Muscle layer of duodenum (tissue), 2 donors: ENCODE measurements around the gene GFPT1.

Experiments
- H3K27ac ChIP-seq: one replicate; pipeline ENCODE4 v1.7.0; 2013; ENCODE audit warnings: mild to moderate bottlenecking, low read length
- H3K27me3 ChIP-seq: one replicate; pipeline ENCODE4 v1.7.0; 2013; ENCODE audit warnings: low read depth, mild to moderate bottlenecking, control low read depth, low read length
- H3K36me3 ChIP-seq, 2 donors: one replicate each; pipeline ENCODE4 v1.7.0; 2013; ENCODE audit warnings: low read length in 2 of 2, control low read depth in 1 of 2, mild to moderate bottlenecking in 1 of 2; ENCODE audit not compliant: insufficient read depth in 2 of 2, control insufficient read depth in 1 of 2
- H3K4me1 ChIP-seq, 2 donors: one replicate each; pipeline ENCODE4 v1.7.0; 2013; ENCODE audit warnings: low read length in 2 of 2, mild to moderate bottlenecking in 2 of 2, control low read depth in 1 of 2, moderate library complexity in 1 of 2; ENCODE audit not compliant: insufficient read depth in 2 of 2, control insufficient read depth in 1 of 2
- H3K4me3 ChIP-seq, 2 donors: one replicate each; pipeline ENCODE4 v1.7.0; 2013; ENCODE audit warnings: low read length in 2 of 2, low read depth in 1 of 2, mild to moderate bottlenecking in 1 of 2
- H3K9me3 ChIP-seq, 2 donors: one replicate each; pipeline ENCODE4 v1.7.0; 2013; ENCODE audit warnings: low read length in 2 of 2, control low read depth in 1 of 2, mild to moderate bottlenecking in 1 of 2; ENCODE audit not compliant: control insufficient read depth in 1 of 2
- donor health status: healthy.

Gene GFPT1

GRCh38 chr2:69383176-69383812 is 3.7 kb downstream of the GFPT1 start:
- H3K36me3 ChIP-seq: no peaks in the 10 kb centered on the region
- peak overlapping the region; percentile 36 for H3K27ac ChIP-seq
- H3K27me3 ChIP-seq: no peaks in the 10 kb centered on the region
- peaks cover 6 to 21% of the 10 kb centered on the region in 2 donors for H3K4me1 ChIP-seq
- no peak overlapping the region for H3K4me3 ChIP-seq
- no peaks in the 10 kb centered on the region for H3K9me3 ChIP-seq

- Histone ChIP-seq H3K9me3 (no peaks in the 10 kb centered on the region), H3K4me1 (peaks cover 0 to 18% of the 10 kb centered on the region in 2 donors), H3K36me3 (no peaks in the 10 kb centered on the region), H3K27me3 (no peaks in the 10 kb centered on the region), H3K4me3 (no peak overlapping the region), H3K27ac (peak overlapping the region; percentile 36)
Observed at GRCh38 chr2:69382547-69382946, 4.5 kb downstream of the GFPT1 start.

- peaks cover 0 to 17% of the 10 kb centered on the region in 2 donors for H3K4me1 ChIP-seq
- no peak overlapping the region for H3K4me3 ChIP-seq
- H3K27me3 ChIP-seq: no peaks in the 10 kb centered on the region
- H3K27ac ChIP-seq: no peak overlapping the region
- no peaks in the 10 kb centered on the region for H3K9me3 ChIP-seq
- H3K36me3 ChIP-seq: no peaks in the 10 kb centered on the region
Observed at GRCh38 chr2:69381337-69381737, 5.7 kb downstream of the GFPT1 start.

GRCh38 chr2:69380072-69380917 is 6.7 kb downstream of the GFPT1 start:
- H3K4me3 ChIP-seq: no peak overlapping the region
- H3K9me3 ChIP-seq: no peaks in the 10 kb centered on the region
- no peaks in the 10 kb centered on the region for H3K36me3 ChIP-seq
- no peak overlapping the region for H3K27ac ChIP-seq
- no peaks in the 10 kb centered on the region for H3K27me3 ChIP-seq
- peaks cover 5 to 7% of the 10 kb centered on the region in 2 donors for H3K4me1 ChIP-seq

- peaks cover 0 to 7% of the 10 kb centered on the region in 2 donors for H3K4me1 ChIP-seq
- no peaks in the 10 kb centered on the region for H3K27me3 ChIP-seq
- H3K27ac ChIP-seq: no peak overlapping the region
- no peaks in the 10 kb centered on the region for H3K9me3 ChIP-seq
- H3K4me3 ChIP-seq: no peak overlapping the region
- peaks cover 0 to 6% of the 10 kb centered on the region in 2 donors for H3K36me3 ChIP-seq
Observed at GRCh38 chr2:69376403-69376802, 10.6 kb downstream of the GFPT1 start.

- H3K27me3 ChIP-seq: no peaks in the 10 kb centered on the region
- H3K27ac ChIP-seq: no peak overlapping the region
Observed at GRCh38 chr2:69375494-69376353, 11.3 kb downstream of the GFPT1 start.

GRCh38 chr2:69372767-69373166 is 14.3 kb downstream of the GFPT1 start:
- H3K4me1 ChIP-seq: peaks cover 0 to 7% of the 10 kb centered on the region in 2 donors
- no peak overlapping the region for H3K4me3 ChIP-seq
- H3K9me3 ChIP-seq: no peaks in the 10 kb centered on the region
- peaks cover 20 to 36% of the 10 kb centered on the region in 2 donors for H3K36me3 ChIP-seq
- no peaks in the 10 kb centered on the region for H3K27me3 ChIP-seq
- H3K27ac ChIP-seq: no peak overlapping the region

More at GRCh38 chr2:69375494-69376353, 11.3 kb downstream of the GFPT1 start:
- Histone ChIP-seq H3K36me3 (peaks cover 0 to 7% of the 10 kb centered on the region in 2 donors), H3K4me1 (peaks cover 0 to 7% of the 10 kb centered on the region in 2 donors), H3K9me3 (no peaks in the 10 kb centered on the region), H3K4me3 (no peak overlapping the region)

GRCh38 chr2:69369802-69370201 is 17.2 kb downstream of the GFPT1 start:
- H3K27ac ChIP-seq: no peak overlapping the region
- H3K4me3 ChIP-seq: no peak overlapping the region
- H3K4me1 ChIP-seq: no peaks in the 10 kb centered on the region
- H3K36me3 ChIP-seq: peaks cover 28 to 37% of the 10 kb centered on the region in 2 donors
- no peaks in the 10 kb centered on the region for H3K27me3 ChIP-seq
- H3K9me3 ChIP-seq: no peaks in the 10 kb centered on the region

- Histone ChIP-seq H3K4me3 (no peak overlapping the region), H3K27ac (no peak overlapping the region), H3K4me1 (no peaks in the 10 kb centered on the region), H3K36me3 (peaks cover 28 to 44% of the 10 kb centered on the region in 2 donors), H3K27me3 (no peaks in the 10 kb centered on the region), H3K9me3 (no peaks in the 10 kb centered on the region)
Observed at GRCh38 chr2:69368588-69368987, 18.4 kb downstream of the GFPT1 start.

- Histone ChIP-seq H3K27ac (no peak overlapping the region), H3K9me3 (no peaks in the 10 kb centered on the region), H3K4me3 (no peak overlapping the region), H3K4me1 (no peaks in the 10 kb centered on the region), H3K27me3 (no peaks in the 10 kb centered on the region), H3K36me3 (peaks cover 37 to 55% of the 10 kb centered on the region in 2 donors)
Observed at GRCh38 chr2:69359371-69359770, 27.7 kb downstream of the GFPT1 start.

GRCh38 chr2:69358914-69359313 is 28.1 kb downstream of the GFPT1 start:
- Histone ChIP-seq H3K9me3 (no peaks in the 10 kb centered on the region), H3K27me3 (no peaks in the 10 kb centered on the region), H3K36me3 (peaks cover 42 to 54% of the 10 kb centered on the region in 2 donors), H3K4me1 (no peaks in the 10 kb centered on the region), H3K4me3 (no peak overlapping the region), H3K27ac (no peak overlapping the region)
